Neural progenitor cell (in vitro differentiated cells): ENCODE data around the gene PCNX1. TPM values are rescaled to one million over a fixed set of nuclear protein-coding genes. Genes with fewer than 3 reads are reported as not detected.

ENCODE experiments used
- DNase-seq: peaks from one replicate; pipeline ENCODE4 v3.0.0-alpha.2; 2016; ENCODE audit warnings: low spot score
- H2AFZ ChIP-seq: fragments of 200-600 bp; sonication (generic); replicated peaks from 2 replicates; pipeline ENCODE4 v1.6.1; 2016; ENCODE audit warnings: antibody characterized with exemption
- H3F3A ChIP-seq: fragments of 200-600 bp; sonication (generic); 2 replicates; pipeline ENCODE4 v1.6.1; 2016; ENCODE audit warnings: antibody characterized with exemption, low read depth
- H3K27ac ChIP-seq: fragments of 200-600 bp; sonication (generic); 2 replicates; pipeline ENCODE4 v1.5.1; 2016; ENCODE audit warnings: mild to moderate bottlenecking
- H3K27me3 ChIP-seq: fragments of 200-600 bp; sonication (generic); 2 replicates; pipeline ENCODE4 v1.6.1; 2016; ENCODE audit warnings: mild to moderate bottlenecking, moderate library complexity
- H3K36me3 ChIP-seq: fragments of 200-600 bp; sonication (generic); 2 replicates; pipeline ENCODE4 v1.5.1; 2016
- H3K4me1 ChIP-seq: fragments of 200-600 bp; sonication (generic); 2 replicates; pipeline ENCODE4 v1.6.1; 2016; ENCODE audit warnings: mixed run types
- H3K4me2 ChIP-seq: fragments of 200-600 bp; sonication (generic); 2 replicates; pipeline ENCODE4 v1.6.1; 2016
- H3K4me3 ChIP-seq: fragments of 200-600 bp; sonication (generic); 2 replicates; pipeline ENCODE4 v1.5.1; 2016
- H3K79me2 ChIP-seq: fragments of 200-600 bp; sonication (generic); 2 replicates; pipeline ENCODE4 v1.6.1; 2016; ENCODE audit warnings: low read depth
- H3K9ac ChIP-seq: fragments of 200-600 bp; sonication (generic); 2 replicates; pipeline ENCODE4 v1.6.1; 2016
- H3K9me3 ChIP-seq: fragments of 200-600 bp; sonication (generic); 2 replicates; pipeline ENCODE4 v1.5.1; 2016; ENCODE audit warnings: low read depth
- H4K20me1 ChIP-seq: fragments of 200-600 bp; sonication (generic); 2 replicates; pipeline ENCODE4 v1.6.1; 2016; ENCODE audit warnings: low read depth
- H3K27ac Mint-ChIP-seq: 3 replicates; pipeline ENCODE4 v1.8.0; 2021; ENCODE audit warnings: mixed read lengths
- H3K27me3 Mint-ChIP-seq: 2 replicates; pipeline ENCODE4 v1.8.0; 2022; ENCODE audit warnings: low read depth, mild to moderate bottlenecking, inconsistent platforms, moderate library complexity, mixed read lengths; ENCODE audit not compliant: insufficient read depth
- H3K36me3 Mint-ChIP-seq: 3 replicates; pipeline ENCODE4 v1.8.0; 2021; ENCODE audit warnings: mixed read lengths
- H3K4me1 Mint-ChIP-seq: 3 replicates; pipeline ENCODE4 v1.8.0; 2021; ENCODE audit warnings: mixed read lengths
- H3K4me3 Mint-ChIP-seq: 3 replicates; pipeline ENCODE4 v1.8.0; 2021; ENCODE audit warnings: mild to moderate bottlenecking, moderate library complexity, mixed read lengths
- H3K9me3 Mint-ChIP-seq: 3 replicates; pipeline ENCODE4 v1.8.0; 2020; ENCODE audit warnings: mixed read lengths
- EZH2 ChIP-seq: fragments of 200-600 bp; sonication (generic); IDR thresholded peaks from 2 replicates; pipeline ENCODE4 v1.6.1; 2017; ENCODE audit warnings: antibody characterized with exemption, mild to moderate bottlenecking, moderate library complexity
- EZH2phosphoT487 ChIP-seq: fragments of 200-600 bp; sonication (generic); IDR thresholded peaks from 2 replicates; pipeline ENCODE4 v1.6.1; 2017; ENCODE audit warnings: antibody characterized with exemption
- total RNA-seq: library from RNA; depleted of rRNA; stranded (reverse); fragments of >200 nt; gene quantifications from 2 replicates; pipeline ENCODE4 v1.2.3, GENCODE V29; 2015; ENCODE audit warnings: low replicate concordance
- TF ChIP-seq, protein P1 (sequence below): fragments of 200-600 bp; sonication (generic); IDR thresholded peaks from 2 replicates; pipeline ENCODE4 v1.5.1; 2017; ENCODE audit warnings: antibody characterized with exemption, mild to moderate bottlenecking

The PCNX1 gene
- total RNA-seq, 1 donor from 2014 or later: 48.6 TPM

DNA sequence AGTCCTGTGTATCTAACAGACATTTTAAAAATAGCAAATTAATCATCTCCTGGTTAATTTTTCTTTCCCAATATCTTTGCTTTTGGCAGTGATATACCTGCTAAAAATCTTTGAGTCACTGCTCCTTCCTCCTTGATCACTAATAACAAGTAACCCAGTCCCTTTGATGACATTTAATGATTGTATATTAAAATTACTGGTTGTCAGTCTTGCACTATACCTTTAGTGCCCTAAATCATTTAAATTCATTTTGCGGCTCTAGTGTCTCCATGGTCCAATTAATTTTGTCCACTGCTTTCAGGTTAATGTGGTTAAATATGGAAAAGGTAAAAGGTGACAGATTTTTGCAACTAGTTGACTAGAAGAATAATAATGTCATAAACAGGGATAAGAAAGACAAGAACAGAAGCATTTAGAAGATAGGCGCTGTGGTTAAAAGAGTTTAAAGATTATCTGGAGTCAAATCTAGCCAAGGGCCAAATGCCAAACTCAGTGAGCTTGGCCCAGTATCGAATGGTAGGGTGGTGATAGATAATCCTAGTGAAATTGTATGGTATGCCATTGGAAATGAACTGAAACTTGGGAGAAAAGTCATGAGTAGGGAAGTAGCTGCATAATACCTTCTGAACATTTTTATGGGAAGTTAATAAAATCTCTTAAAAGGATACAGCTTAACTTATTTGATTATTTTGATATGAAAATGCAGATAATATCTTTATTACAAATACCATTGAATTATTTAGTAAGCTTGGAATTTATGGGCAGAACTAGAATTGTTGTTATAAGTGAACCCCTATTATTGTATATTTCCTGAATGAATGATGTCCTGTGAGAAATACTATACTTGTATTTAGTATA is 115.0 kb downstream of the PCNX1 start:
- Histone ChIP-seq H3K36me3 (peaks cover 19% of the 10 kb centered on the region), H3K27ac (no peak overlapping the region), H3K27me3 (no peaks in the 10 kb centered on the region), H3K4me1 (no peaks in the 10 kb centered on the region), H3K9ac (no peak overlapping the region), H3K4me3 (no peak overlapping the region), H3F3A (no peaks in the 10 kb centered on the region), H4K20me1 (peaks cover 3% of the 10 kb centered on the region), H2AFZ (no peak overlapping the region), H3K79me2 (no peaks in the 10 kb centered on the region), H3K9me3 (no peaks in the 10 kb centered on the region), H3K4me2 (no peak overlapping the region)
- no peaks in the 10 kb centered on the region for H3K4me1 Mint-ChIP-seq
- H3K9me3 Mint-ChIP-seq: peaks cover 7% of the 10 kb centered on the region
- H3K4me3 Mint-ChIP-seq: no peak overlapping the region
- peaks cover 31% of the 10 kb centered on the region for H3K36me3 Mint-ChIP-seq
- no peak for DNase-seq
- H3K27me3 Mint-ChIP-seq: no peaks in the 10 kb centered on the region
- TF ChIP-seq EZH2phosphoT487: no peak
- TF ChIP-seq, protein P1, sequence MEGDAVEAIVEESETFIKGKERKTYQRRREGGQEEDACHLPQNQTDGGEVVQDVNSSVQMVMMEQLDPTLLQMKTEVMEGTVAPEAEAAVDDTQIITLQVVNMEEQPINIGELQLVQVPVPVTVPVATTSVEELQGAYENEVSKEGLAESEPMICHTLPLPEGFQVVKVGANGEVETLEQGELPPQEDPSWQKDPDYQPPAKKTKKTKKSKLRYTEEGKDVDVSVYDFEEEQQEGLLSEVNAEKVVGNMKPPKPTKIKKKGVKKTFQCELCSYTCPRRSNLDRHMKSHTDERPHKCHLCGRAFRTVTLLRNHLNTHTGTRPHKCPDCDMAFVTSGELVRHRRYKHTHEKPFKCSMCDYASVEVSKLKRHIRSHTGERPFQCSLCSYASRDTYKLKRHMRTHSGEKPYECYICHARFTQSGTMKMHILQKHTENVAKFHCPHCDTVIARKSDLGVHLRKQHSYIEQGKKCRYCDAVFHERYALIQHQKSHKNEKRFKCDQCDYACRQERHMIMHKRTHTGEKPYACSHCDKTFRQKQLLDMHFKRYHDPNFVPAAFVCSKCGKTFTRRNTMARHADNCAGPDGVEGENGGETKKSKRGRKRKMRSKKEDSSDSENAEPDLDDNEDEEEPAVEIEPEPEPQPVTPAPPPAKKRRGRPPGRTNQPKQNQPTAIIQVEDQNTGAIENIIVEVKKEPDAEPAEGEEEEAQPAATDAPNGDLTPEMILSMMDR: no peak
- TF ChIP-seq EZH2: no peak
- H3K27ac Mint-ChIP-seq: no peak overlapping the region

DNA sequence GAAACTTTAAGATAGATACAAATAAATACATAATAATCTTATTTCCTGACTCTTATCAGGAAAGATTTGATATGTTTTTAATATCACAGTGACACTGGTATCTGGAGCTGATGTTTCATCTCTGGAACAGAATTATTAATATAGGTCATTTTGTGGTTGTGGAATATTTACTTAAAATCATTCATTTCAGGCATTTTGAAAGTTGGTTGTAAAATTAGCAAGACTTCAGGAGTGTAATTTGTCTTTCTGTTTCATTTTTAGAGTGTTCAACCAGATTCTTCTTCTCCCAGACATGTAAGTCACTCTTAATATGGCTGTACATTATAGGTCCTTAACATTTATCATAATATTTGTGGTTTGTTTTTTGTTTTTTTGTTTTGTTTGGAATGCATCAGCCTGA is 115.7 kb downstream of the PCNX1 start:
- Mint-ChIP-seq H3K27me3 (no peaks in the 10 kb centered on the region), H3K4me3 (no peak overlapping the region), H3K27ac (no peak overlapping the region), H3K36me3 (peaks cover 31% of the 10 kb centered on the region), H3K4me1 (no peaks in the 10 kb centered on the region), H3K9me3 (peaks cover 7% of the 10 kb centered on the region)
- no peaks in the 10 kb centered on the region for H3K4me1 ChIP-seq
- no peaks in the 10 kb centered on the region for H3K79me2 ChIP-seq
- H3K4me3 ChIP-seq: no peak overlapping the region
- DNase-seq: no peak
- TF ChIP-seq, protein P1: no peak
- TF ChIP-seq EZH2phosphoT487: no peak
- TF ChIP-seq EZH2: no peak
- H2AFZ ChIP-seq: no peak overlapping the region
- no peak overlapping the region for H3K9ac ChIP-seq
- no peak overlapping the region for H3K27ac ChIP-seq
- no peaks in the 10 kb centered on the region for H3K27me3 ChIP-seq
- H3K36me3 ChIP-seq: peaks cover 24% of the 10 kb centered on the region
- H3F3A ChIP-seq: no peaks in the 10 kb centered on the region
- no peaks in the 10 kb centered on the region for H3K9me3 ChIP-seq
- no peak overlapping the region for H3K4me2 ChIP-seq
- H4K20me1 ChIP-seq: peaks cover 3% of the 10 kb centered on the region

DNA sequence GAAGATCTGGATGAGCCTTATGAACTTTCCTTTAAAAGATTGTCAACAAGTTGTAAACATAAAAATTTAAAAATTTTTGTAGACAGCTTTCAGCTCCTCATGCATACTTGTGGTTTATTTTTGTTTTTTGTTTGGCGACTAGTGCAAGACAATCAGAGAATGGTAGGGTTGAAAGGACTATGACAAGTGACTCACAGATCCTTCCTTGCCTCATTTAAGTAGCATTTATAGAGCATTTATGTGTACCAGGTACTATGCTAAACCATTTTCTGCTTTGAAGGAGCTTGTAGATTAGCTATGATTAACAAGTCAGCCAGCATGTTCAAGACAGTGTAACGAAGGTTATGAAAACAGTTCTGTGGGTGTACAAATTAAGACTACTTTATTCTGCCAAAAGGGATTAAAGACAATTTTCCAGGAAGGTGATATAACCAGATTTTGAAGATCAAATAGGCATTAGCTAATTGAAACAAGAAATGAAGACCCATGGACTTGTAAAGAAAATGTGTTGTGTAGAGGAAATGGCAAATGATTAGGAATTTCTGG is 122.0 kb downstream of the PCNX1 start:
- H2AFZ ChIP-seq: no peak overlapping the region
- H3K27ac ChIP-seq: no peak overlapping the region
- no peaks in the 10 kb centered on the region for H3K27me3 ChIP-seq
- no peak overlapping the region for H3K27ac Mint-ChIP-seq
- H3K4me2 ChIP-seq: no peak overlapping the region
- no peaks in the 10 kb centered on the region for H3K9me3 Mint-ChIP-seq
- no peaks in the 10 kb centered on the region for H3K79me2 ChIP-seq
- H4K20me1 ChIP-seq: peaks cover 6% of the 10 kb centered on the region
- DNase-seq: no peak
- no peak overlapping the region for H3K4me3 Mint-ChIP-seq
- no peaks in the 10 kb centered on the region for H3F3A ChIP-seq
- H3K9ac ChIP-seq: no peak overlapping the region
- H3K27me3 Mint-ChIP-seq: no peaks in the 10 kb centered on the region
- H3K9me3 ChIP-seq: no peaks in the 10 kb centered on the region
- H3K36me3 ChIP-seq: peaks cover 27% of the 10 kb centered on the region
- H3K4me3 ChIP-seq: no peak overlapping the region
- no peak for TF ChIP-seq EZH2phosphoT487
- TF ChIP-seq, protein P1: no peak
- TF ChIP-seq EZH2: no peak
- H3K4me1 ChIP-seq: no peaks in the 10 kb centered on the region
- H3K4me1 Mint-ChIP-seq: no peaks in the 10 kb centered on the region
- peaks cover 17% of the 10 kb centered on the region for H3K36me3 Mint-ChIP-seq
